HEK293 (cell line): ENCODE data around the gene SYNM.

Source experiments
- ZFP3 ChIP-seq: fragments of 450-650 bp; formaldehyde crosslinking; IDR thresholded peaks from 2 replicates; pipeline ENCODE4 v1.5.1; 2016; ENCODE audit warnings: low read depth, missing biosample characterization, missing genetic modification characterization
- ZNF157 ChIP-seq: fragments of 450-650 bp; formaldehyde crosslinking; IDR thresholded peaks from 2 replicates; pipeline ENCODE4 v1.5.1; 2016; ENCODE audit warnings: missing biosample characterization, missing genetic modification characterization
- ZNF23 ChIP-seq: fragments of 450-650 bp; formaldehyde crosslinking; IDR thresholded peaks from 2 replicates; pipeline ENCODE4 v1.5.1; 2016; ENCODE audit warnings: missing biosample characterization, missing genetic modification characterization, borderline replicate concordance
- ZNF274 ChIP-seq, 2 experiments: fragments of 200-500 bp in 1 of 2; fragments of 450-650 bp in 1 of 2; sonication (Bioruptor generic) in 1 of 2; formaldehyde crosslinking in 1 of 2; IDR thresholded peaks; 2 replicates each; pipeline versions ENCODE4 v1.5.1 to v1.6.1; 2014 to 2016; ENCODE audit warnings: borderline replicate concordance in 1 of 2, inconsistent platforms in 1 of 2, low read length in 1 of 2, missing biosample characterization in 1 of 2, missing genetic modification characterization in 1 of 2
- ZNF335 ChIP-seq: fragments of 450-650 bp; formaldehyde crosslinking; conservative IDR thresholded peaks from 2 replicates; pipeline ENCODE4 v1.5.1; 2016; ENCODE audit warnings: missing biosample characterization, missing genetic modification characterization
- ZNF37A ChIP-seq: fragments of 450-650 bp; IDR thresholded peaks from 2 replicates; pipeline ENCODE4 v1.5.1; 2018; ENCODE audit warnings: missing biosample characterization, missing genetic modification characterization
- ZNF521 ChIP-seq: fragments of 450-650 bp; formaldehyde crosslinking; IDR thresholded peaks from 2 replicates; pipeline ENCODE4 v1.5.1; 2017; ENCODE audit warnings: missing biosample characterization, mild to moderate bottlenecking, missing genetic modification characterization
- TF ChIP-seq, protein P1 (sequence below): fragments of 450-650 bp; formaldehyde crosslinking; IDR thresholded peaks from 2 replicates; pipeline ENCODE4 v1.5.1; 2016; ENCODE audit warnings: missing biosample characterization, missing genetic modification characterization
- TF ChIP-seq, protein P2 (sequence below): fragments of 450-650 bp; formaldehyde crosslinking; IDR thresholded peaks from 2 replicates; pipeline ENCODE4 v1.5.1; 2016; ENCODE audit warnings: missing biosample characterization, missing genetic modification characterization
- TF ChIP-seq, protein P3 (sequence below): fragments of 450-650 bp; formaldehyde crosslinking; IDR thresholded peaks from 2 replicates; pipeline ENCODE4 v1.5.1; 2016; ENCODE audit warnings: missing biosample characterization, missing genetic modification characterization
- TF ChIP-seq, protein P4 (sequence below): fragments of 450-650 bp; formaldehyde crosslinking; IDR thresholded peaks from 2 replicates; pipeline ENCODE4 v1.5.1; 2016; ENCODE audit warnings: missing biosample characterization, missing genetic modification characterization, low read depth
- TF ChIP-seq, protein P5 (sequence below): fragments of 450-650 bp; formaldehyde crosslinking; IDR thresholded peaks from 2 replicates; pipeline ENCODE4 v1.5.1; 2016; ENCODE audit warnings: missing biosample characterization, missing genetic modification characterization

DNA sequence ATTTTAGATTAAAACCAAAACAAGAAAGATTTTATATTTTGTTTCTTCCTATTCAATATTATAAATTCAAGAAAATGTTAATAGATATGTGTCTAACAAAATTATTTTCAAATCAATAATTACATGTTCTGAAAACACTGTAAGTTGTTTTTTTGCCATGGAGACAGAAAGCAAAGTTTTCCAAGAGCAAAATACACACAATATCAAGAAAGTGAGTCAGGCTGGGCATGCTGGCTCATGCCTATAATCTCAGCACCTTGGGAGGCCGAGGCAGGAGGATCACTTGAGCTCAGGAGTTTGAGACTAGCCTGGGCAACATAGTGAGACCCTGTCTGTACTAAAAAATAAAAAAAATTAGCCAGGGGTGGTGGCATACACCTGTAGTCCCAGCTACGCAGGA lies 72.8 kb downstream of the SYNM start:
- TF ChIP-seq, protein P1, sequence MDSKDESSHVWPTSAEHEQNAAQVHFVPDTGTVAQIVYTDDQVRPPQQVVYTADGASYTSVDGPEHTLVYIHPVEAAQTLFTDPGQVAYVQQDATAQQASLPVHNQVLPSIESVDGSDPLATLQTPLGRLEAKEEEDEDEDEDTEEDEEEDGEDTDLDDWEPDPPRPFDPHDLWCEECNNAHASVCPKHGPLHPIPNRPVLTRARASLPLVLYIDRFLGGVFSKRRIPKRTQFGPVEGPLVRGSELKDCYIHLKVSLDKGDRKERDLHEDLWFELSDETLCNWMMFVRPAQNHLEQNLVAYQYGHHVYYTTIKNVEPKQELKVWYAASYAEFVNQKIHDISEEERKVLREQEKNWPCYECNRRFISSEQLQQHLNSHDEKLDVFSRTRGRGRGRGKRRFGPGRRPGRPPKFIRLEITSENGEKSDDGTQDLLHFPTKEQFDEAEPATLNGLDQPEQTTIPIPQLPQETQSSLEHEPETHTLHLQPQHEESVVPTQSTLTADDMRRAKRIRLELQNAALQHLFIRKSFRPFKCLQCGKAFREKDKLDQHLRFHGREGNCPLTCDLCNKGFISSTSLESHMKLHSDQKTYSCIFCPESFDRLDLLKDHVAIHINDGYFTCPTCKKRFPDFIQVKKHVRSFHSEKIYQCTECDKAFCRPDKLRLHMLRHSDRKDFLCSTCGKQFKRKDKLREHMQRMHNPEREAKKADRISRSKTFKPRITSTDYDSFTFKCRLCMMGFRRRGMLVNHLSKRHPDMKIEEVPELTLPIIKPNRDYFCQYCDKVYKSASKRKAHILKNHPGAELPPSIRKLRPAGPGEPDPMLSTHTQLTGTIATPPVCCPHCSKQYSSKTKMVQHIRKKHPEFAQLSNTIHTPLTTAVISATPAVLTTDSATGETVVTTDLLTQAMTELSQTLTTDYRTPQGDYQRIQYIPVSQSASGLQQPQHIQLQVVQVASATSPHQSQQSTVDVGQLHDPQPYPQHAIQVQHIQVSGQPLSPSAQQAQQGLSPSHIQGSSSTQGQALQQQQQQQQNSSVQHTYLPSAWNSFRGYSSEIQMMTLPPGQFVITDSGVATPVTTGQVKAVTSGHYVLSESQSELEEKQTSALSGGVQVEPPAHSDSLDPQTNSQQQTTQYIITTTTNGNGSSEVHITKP: no peak
- TF ChIP-seq ZFP3 (tag by site-specific recombination) (no peak), ZNF521 (tag by site-specific recombination) (no peak), ZNF157 (tag by site-specific recombination) (no peak), ZNF23 (tag by site-specific recombination) (no peak), ZNF37A (no peak), ZNF274 (IDR thresholded peaks at IDR 0.05; ENCODE audit: low read length) (no peak), ZNF274 (tag by site-specific recombination; IDR thresholded peaks at IDR 0.05; ENCODE audit: borderline replicate concordance) (no peak), ZNF335 (tag by site-specific recombination) (no peak)
- TF ChIP-seq, protein P2, sequence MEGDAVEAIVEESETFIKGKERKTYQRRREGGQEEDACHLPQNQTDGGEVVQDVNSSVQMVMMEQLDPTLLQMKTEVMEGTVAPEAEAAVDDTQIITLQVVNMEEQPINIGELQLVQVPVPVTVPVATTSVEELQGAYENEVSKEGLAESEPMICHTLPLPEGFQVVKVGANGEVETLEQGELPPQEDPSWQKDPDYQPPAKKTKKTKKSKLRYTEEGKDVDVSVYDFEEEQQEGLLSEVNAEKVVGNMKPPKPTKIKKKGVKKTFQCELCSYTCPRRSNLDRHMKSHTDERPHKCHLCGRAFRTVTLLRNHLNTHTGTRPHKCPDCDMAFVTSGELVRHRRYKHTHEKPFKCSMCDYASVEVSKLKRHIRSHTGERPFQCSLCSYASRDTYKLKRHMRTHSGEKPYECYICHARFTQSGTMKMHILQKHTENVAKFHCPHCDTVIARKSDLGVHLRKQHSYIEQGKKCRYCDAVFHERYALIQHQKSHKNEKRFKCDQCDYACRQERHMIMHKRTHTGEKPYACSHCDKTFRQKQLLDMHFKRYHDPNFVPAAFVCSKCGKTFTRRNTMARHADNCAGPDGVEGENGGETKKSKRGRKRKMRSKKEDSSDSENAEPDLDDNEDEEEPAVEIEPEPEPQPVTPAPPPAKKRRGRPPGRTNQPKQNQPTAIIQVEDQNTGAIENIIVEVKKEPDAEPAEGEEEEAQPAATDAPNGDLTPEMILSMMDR (tag by site-specific recombination): no peak
- TF ChIP-seq, protein P3, sequence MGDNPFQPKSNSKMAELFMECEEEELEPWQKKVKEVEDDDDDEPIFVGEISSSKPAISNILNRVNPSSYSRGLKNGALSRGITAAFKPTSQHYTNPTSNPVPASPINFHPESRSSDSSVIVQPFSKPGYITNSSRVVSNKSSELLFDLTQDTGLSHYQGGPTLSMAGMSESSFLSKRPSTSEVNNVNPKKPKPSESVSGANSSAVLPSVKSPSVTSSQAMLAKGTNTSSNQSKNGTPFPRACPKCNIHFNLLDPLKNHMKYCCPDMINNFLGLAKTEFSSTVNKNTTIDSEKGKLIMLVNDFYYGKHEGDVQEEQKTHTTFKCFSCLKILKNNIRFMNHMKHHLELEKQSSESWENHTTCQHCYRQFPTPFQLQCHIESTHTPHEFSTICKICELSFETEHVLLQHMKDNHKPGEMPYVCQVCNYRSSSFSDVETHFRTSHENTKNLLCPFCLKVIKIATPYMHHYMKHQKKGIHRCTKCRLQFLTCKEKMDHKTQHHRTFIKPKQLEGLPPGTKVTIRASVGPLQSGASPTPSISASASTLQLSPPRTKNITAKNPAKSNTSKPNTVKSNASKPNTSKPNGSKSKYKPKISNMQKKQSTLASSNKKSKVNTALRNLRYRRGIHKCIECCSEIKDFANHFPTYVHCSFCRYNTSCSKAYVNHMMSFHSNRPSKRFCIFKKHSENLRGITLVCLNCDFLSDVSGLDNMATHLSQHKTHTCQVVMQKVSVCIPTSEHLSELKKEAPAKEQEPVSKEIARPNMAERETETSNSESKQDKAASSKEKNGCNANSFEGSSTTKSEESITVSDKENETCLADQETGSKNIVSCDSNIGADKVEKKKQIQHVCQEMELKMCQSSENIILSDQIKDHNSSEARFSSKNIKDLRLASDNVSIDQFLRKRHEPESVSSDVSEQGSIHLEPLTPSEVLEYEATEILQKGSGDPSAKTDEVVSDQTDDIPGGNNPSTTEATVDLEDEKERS (tag by site-specific recombination): no peak
- TF ChIP-seq, protein P4, sequence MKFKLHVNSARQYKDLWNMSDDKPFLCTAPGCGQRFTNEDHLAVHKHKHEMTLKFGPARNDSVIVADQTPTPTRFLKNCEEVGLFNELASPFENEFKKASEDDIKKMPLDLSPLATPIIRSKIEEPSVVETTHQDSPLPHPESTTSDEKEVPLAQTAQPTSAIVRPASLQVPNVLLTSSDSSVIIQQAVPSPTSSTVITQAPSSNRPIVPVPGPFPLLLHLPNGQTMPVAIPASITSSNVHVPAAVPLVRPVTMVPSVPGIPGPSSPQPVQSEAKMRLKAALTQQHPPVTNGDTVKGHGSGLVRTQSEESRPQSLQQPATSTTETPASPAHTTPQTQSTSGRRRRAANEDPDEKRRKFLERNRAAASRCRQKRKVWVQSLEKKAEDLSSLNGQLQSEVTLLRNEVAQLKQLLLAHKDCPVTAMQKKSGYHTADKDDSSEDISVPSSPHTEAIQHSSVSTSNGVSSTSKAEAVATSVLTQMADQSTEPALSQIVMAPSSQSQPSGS (tag by site-specific recombination): no peak
- TF ChIP-seq, protein P5, sequence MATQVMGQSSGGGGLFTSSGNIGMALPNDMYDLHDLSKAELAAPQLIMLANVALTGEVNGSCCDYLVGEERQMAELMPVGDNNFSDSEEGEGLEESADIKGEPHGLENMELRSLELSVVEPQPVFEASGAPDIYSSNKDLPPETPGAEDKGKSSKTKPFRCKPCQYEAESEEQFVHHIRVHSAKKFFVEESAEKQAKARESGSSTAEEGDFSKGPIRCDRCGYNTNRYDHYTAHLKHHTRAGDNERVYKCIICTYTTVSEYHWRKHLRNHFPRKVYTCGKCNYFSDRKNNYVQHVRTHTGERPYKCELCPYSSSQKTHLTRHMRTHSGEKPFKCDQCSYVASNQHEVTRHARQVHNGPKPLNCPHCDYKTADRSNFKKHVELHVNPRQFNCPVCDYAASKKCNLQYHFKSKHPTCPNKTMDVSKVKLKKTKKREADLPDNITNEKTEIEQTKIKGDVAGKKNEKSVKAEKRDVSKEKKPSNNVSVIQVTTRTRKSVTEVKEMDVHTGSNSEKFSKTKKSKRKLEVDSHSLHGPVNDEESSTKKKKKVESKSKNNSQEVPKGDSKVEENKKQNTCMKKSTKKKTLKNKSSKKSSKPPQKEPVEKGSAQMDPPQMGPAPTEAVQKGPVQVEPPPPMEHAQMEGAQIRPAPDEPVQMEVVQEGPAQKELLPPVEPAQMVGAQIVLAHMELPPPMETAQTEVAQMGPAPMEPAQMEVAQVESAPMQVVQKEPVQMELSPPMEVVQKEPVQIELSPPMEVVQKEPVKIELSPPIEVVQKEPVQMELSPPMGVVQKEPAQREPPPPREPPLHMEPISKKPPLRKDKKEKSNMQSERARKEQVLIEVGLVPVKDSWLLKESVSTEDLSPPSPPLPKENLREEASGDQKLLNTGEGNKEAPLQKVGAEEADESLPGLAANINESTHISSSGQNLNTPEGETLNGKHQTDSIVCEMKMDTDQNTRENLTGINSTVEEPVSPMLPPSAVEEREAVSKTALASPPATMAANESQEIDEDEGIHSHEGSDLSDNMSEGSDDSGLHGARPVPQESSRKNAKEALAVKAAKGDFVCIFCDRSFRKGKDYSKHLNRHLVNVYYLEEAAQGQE (tag by site-specific recombination): no peak
